ENCODE measurements around the gene LRMDA.

LRMDA gene

DNA sequence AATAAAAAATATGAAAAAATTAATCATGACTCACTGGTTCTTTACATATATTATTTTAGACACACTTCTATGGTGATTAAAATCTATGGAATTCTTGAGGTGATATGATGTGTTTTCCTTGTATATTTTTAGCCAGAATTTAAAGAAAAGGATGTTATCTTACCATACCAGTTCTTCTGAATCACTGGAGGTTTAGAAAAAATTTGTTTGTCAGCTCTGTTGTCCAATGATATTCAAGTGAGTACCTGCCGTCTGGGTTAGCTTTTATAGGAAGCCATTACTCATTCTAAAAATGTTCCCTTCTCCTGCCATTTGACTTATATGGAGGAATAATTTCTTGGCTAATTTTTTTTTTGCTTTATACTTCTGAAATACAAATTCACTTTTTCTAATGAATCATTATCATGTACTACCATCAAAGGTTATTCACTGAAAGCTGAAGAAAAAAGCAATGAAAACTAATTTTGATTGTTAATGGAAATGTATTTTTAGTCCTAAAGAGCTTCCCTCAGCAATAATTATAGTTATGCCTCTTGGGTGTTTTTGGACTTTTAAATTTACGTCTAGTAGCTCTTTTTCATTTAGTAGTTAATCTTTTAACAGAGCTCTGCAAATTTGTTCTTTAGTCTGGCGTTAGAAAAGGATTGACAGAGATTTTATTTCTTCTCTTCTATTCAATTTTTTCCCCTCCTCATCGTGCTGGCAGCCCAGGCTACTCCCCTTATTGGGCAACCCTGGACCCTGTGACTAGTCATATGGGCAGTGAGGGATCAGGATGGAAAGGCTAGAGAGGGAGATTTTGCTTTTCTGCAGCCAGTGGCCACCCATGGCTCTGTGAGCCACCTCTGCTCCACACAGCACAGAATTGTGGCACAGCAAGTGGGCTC lies 434.2 kb downstream of the LRMDA start:
- TF ChIP-seq, protein P1, sequence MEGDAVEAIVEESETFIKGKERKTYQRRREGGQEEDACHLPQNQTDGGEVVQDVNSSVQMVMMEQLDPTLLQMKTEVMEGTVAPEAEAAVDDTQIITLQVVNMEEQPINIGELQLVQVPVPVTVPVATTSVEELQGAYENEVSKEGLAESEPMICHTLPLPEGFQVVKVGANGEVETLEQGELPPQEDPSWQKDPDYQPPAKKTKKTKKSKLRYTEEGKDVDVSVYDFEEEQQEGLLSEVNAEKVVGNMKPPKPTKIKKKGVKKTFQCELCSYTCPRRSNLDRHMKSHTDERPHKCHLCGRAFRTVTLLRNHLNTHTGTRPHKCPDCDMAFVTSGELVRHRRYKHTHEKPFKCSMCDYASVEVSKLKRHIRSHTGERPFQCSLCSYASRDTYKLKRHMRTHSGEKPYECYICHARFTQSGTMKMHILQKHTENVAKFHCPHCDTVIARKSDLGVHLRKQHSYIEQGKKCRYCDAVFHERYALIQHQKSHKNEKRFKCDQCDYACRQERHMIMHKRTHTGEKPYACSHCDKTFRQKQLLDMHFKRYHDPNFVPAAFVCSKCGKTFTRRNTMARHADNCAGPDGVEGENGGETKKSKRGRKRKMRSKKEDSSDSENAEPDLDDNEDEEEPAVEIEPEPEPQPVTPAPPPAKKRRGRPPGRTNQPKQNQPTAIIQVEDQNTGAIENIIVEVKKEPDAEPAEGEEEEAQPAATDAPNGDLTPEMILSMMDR (IDR thresholded peaks at IDR 0.05; ENCODE audit: low read depth, low read length, missing control alignments) = no peak
- DNase-seq (ENCODE audit: low read depth) = no peak
- no peak overlapping the region for H3K4me3 ChIP-seq (ENCODE audit: low read depth, low read length)

DNA sequence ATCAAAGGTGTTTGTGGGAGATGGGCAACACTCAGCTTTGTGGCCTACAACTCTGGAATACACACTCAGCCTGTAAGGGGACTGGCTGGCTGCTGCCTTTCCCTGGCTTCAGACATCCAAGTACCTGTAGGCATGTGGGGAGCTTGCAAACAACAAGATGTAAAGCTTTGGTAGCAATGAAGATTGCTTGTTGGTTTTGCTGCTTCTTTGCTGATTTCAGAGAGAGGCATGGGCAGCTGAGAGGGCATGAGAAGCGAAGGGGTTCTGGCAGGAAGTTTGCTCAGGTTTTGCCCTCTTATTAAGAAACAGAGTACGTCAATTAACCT lies 434.8 kb downstream of the LRMDA start:
- no peak overlapping the region for H3K4me3 ChIP-seq (ENCODE audit: low read depth, low read length)
- no peak for DNase-seq (ENCODE audit: low read depth)
- TF ChIP-seq, protein P1 (IDR thresholded peaks at IDR 0.05; ENCODE audit: low read depth, low read length, missing control alignments) = no peak
- in situ Hi-C loops (cut with HindIII; ENCODE audit: low sequenced_read_pairs) = no loop called here

More for the DNA sequence above, 434.2 kb downstream of the LRMDA start:
- in situ Hi-C loops (cut with HindIII; ENCODE audit: low sequenced_read_pairs) = no loop called here

DNA sequence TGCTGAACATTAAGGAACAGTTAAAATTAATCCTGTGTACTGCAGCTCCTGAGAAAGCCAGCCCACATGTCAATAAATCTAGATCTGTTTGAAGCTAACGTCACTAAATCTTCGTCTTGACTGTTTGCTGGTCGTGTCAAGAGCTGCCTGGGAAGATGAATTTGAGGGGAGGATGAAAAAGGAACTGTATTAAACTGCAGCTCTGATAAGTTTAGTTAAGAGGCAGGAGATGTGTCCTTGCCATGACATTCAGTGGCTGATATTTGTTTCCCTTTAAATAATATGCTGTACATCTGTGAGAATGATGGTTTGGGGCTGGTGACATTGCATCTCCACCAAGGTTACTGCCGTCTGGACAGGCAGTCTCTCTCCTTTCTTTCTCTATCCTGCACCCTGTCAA lies 435.3 kb downstream of the LRMDA start:
- in situ Hi-C loops (cut with HindIII; ENCODE audit: low sequenced_read_pairs) = no loop called here
- DNase-seq (ENCODE audit: low read depth) = no peak
- TF ChIP-seq, protein P1 (IDR thresholded peaks at IDR 0.05; ENCODE audit: low read depth, low read length, missing control alignments) = no peak
- H3K4me3 ChIP-seq (ENCODE audit: low read depth, low read length) = no peak overlapping the region

DNA sequence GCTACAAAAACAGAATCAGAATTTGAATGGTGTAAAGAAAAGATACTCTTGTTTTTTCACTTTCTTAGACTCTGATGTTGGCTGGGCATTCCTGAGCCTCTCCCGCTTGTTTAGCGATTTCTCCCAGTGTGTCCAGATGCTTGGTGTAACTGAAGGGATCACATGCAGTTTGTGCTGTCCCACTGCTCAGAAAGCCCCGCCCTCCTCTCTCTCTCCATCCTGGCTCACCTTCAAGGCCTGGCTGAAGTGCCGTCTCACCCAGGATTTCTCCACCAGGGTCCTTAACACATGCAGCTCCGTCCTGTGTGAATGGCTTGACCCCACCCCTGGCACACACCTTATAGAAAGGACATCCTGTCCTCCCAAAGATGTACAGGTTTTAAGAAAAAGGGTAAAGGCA lies 437.1 kb downstream of the LRMDA start:
- TF ChIP-seq, protein P1 (IDR thresholded peaks at IDR 0.05; ENCODE audit: low read depth, low read length, missing control alignments) = no peak
- no peak overlapping the region for H3K4me3 ChIP-seq (ENCODE audit: low read depth, low read length)
- no peak for DNase-seq (ENCODE audit: low read depth)
- in situ Hi-C loops (cut with HindIII; ENCODE audit: low sequenced_read_pairs) = no loop called here

DNA sequence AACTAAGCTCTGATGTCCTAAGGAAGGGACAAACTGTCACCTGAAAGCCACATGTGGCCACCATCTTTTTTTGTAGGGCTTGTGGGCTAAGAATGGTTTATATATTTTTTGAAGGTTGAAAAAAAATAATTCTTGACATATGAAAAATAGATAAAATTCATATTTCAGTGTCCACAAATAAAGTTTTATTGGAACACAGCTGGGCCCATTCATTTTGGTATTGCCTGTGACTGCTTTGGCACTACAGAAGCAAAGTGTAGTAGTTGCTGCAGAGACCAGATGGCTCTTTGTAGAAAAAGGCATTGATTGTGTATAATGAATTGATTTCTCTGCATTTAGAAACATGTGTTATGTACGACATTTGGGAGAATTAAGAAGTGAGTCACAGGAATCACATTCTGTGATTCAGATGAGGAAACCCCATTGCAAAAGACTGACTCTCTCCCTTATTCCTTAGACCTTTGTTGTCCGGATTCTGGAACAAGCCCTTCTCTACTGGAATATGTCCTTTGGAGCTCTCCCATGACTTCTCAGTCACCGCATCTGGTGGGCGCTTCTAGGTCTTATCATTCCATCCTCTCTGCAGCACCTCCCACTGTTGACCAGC lies 438.7 kb downstream of the LRMDA start:
- TF ChIP-seq, protein P1 (IDR thresholded peaks at IDR 0.05; ENCODE audit: low read depth, low read length, missing control alignments) = no peak
- in situ Hi-C loops (cut with HindIII; ENCODE audit: low sequenced_read_pairs) = no loop called here
- DNase-seq (ENCODE audit: low read depth) = no peak
- H3K4me3 ChIP-seq (ENCODE audit: low read depth, low read length) = no peak overlapping the region

DNA sequence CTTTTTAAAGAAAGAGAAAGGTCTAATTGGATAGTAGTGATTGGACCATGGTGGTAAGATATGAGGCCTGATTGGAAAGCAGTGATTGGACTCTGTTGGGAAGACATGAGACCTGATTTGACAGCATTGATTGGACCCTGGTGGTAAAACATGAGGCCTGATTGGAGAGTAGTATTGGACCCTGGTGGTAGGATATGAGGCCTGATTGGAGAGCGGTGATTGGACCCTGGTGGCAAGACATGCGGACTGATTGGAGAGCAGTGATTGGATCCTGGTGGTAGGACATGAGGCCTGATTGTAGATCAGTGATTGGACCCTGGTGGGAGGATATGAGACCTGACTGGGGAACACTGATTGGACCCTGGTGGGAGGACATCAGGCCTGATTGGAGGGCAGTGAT lies 444.3 kb downstream of the LRMDA start:
- in situ Hi-C loops (cut with HindIII; ENCODE audit: low sequenced_read_pairs) = no loop called here
- no peak overlapping the region for H3K4me3 ChIP-seq (ENCODE audit: low read depth, low read length)
- TF ChIP-seq, protein P1 (IDR thresholded peaks at IDR 0.05; ENCODE audit: low read depth, low read length, missing control alignments) = no peak
- no peak for DNase-seq (ENCODE audit: low read depth)

All from astrocyte of the cerebellum (primary cell).